ENCODE data around the gene SWSAP1. TPM values are rescaled to one million over a fixed set of nuclear protein-coding genes. Genes with fewer than 3 reads are reported as not detected.
A peak's percentile ranks its signal among the peaks of the same experiment; 100 is the strongest.
"Not testable (repeated sequence)": the region's sequence is repeated elsewhere in the genome, so short reads cannot be mapped to it uniquely, and the experiment has no call there.

The SWSAP1 gene
- total RNA-seq, 2 experiments from 2014 or later = 1.5 to 1.7 TPM

DNA sequence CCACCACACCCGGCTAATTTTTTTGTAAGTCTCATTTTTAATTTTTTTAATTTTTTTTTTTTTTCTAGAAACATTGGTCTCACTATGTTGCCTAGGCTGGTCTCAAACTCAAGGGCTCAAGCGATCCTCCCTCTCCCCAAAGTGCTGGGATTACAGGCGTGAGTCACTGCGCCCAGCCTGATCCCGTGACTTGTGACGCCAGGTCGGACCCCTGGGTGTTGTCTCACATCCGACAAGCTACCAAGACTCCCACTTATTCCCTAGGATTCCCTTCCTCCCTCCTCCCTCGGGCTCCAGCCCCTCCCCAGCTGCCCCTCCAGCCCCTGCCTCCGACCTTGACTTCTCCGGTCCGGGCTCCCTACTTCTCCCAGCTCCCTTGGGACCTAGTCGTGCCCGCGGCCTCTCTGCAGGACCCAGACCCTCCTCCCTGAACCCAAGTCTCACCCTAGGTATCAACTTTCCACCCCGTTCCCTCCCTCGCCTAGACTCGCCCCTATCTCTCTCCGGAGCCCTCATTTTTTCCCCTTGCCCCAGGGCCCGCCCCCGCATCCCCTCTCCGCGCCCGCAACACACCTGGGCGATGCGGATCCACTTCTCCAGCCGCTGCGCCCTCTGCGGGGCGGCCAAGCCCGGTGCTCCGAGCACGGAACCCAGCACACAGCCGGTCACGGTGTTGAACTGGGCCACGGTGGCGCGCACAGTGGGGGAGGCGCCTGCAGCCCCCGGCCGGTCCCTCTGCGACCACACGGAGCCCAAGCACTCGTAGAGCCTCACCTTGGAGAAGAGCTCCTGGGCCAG, 31.6 kb downstream of the SWSAP1 start:
- POLR2A ChIA-PET = interaction anchor here (1.1 kb wide), 1 partner anchor 10 kb away, joined by 3 read pairs; no protein-coding TSS in a partner anchor
- intact Hi-C loops (cut with micrococcal nuclease) = no loop called here

DNA sequence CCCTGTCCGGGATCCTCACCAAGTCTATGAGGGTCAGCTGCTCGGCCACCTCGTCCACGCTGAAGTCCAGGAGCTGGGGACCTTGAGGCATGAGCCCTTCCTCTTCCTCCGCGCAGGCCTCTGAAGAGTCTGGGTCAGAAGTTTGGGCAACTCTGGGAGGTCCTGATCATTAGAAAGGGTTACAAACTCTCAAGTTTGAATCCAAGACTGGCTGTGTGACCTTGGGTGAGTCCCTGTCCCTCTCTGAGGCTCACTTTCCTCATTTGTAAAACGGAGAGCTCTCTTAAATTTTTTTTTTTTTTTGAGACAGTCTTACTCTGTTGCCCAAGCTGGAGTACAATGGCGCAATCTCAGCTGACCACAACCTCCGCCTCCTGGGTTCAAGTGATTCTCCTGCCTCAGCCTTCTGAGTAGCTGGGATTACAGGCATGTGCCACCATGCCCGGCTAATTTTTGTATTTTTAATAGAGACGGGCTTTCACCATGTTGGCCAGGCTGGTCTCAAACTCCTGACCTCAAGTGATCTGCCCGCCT, 32.3 kb downstream of the SWSAP1 start:
- H3K27me3 Mint-ChIP-seq = peaks cover 11% of the 10 kb centered on the region
- H3K4me3 Mint-ChIP-seq; H3K9me3 Mint-ChIP-seq; DNase-seq; intact Hi-C loops (cut with micrococcal nuclease); H3K36me3 Mint-ChIP-seq; H3K27ac Mint-ChIP-seq; H3K4me1 Mint-ChIP-seq (ENCODE audit: low read depth): not testable (repeated sequence)
- POLR2A ChIA-PET = interaction anchor here (1.1 kb wide), 1 partner anchor 9 kb away, joined by 3 read pairs; no protein-coding TSS in a partner anchor
- CTCF ChIA-PET = interaction anchor here (0.7 to 1.5 kb wide), 2 partner anchors 25 to 29 kb away, joined by 3 to 4 read pairs; no protein-coding TSS in a partner anchor

More for the DNA sequence above, 31.6 kb downstream of the SWSAP1 start:
- H3K27me3 Mint-ChIP-seq = peaks cover 8% of the 10 kb centered on the region
- no peaks in the 10 kb centered on the region for H3K36me3 Mint-ChIP-seq
- CTCF ChIA-PET = interaction anchor here (0.7 to 1.5 kb wide), 3 partner anchors 29 to 114 kb away, joined by 3 to 4 read pairs (median 3); no protein-coding TSS in a partner anchor
- H3K9me3 Mint-ChIP-seq = no peaks in the 10 kb centered on the region
- no peaks in the 10 kb centered on the region for H3K4me1 Mint-ChIP-seq (ENCODE audit: low read depth)
- no peak overlapping the region for H3K27ac Mint-ChIP-seq
- peak; percentile 58 for DNase-seq
- H3K4me3 Mint-ChIP-seq = no peak overlapping the region

DNA sequence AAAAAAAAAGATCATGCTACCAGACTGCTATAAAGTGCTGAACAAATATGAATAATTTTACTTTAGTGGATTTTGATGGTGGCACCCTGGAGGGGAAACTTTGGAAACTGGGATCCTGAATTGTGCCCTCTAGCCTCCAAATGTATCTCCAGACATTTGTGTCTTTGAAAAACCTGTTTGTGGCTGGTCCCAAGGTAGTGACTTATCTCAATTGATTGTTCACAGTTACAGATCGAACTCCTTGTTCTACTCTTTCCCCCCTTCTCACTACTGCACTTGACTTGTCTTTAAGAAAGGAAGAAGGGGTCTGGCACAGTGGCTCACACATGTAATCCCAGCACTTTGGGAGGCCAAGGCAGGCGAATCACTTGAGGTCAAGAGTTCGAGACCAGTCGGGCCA, 34.1 kb downstream of the SWSAP1 start:
- intact Hi-C loops (cut with micrococcal nuclease) = no loop called here
- Mint-ChIP-seq H3K27ac (no peak overlapping the region), H3K4me1 (ENCODE audit: low read depth) (no peaks in the 10 kb centered on the region), H3K4me3 (no peak overlapping the region), H3K36me3 (no peaks in the 10 kb centered on the region), H3K9me3 (no peaks in the 10 kb centered on the region), H3K27me3 (peaks cover 11% of the 10 kb centered on the region)
- POLR2A ChIA-PET = no interaction called here
- no peak for DNase-seq
- CTCF ChIA-PET = no interaction called here

DNA sequence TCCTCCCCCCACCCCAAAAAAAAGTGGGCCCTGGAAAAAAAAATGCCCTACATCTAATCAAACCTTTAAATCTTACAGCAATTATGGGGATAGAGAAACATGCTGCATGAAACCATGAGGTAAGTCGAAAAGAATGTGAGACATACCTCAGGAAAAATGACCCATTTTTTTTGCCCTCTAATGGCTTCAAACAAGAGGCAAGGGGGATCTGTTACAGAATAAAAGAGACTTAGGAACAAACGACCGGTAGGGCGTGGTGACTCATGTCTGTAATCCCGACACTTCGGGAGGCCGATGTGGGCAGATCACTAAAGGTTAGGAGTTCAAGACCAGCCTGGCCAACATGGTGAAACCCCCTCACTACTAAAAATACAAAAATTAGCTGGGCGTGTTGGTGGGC, 36.2 kb downstream of the SWSAP1 start:
- Mint-ChIP-seq H3K36me3 (no peaks in the 10 kb centered on the region), H3K9me3 (no peaks in the 10 kb centered on the region), H3K27ac (no peak overlapping the region), H3K4me3 (no peak overlapping the region), H3K27me3 (peaks cover 11% of the 10 kb centered on the region), H3K4me1 (ENCODE audit: low read depth) (no peaks in the 10 kb centered on the region)
- intact Hi-C loops (cut with micrococcal nuclease) = no loop called here
- CTCF ChIA-PET = no interaction called here
- POLR2A ChIA-PET = no interaction called here
- no peak for DNase-seq

DNA sequence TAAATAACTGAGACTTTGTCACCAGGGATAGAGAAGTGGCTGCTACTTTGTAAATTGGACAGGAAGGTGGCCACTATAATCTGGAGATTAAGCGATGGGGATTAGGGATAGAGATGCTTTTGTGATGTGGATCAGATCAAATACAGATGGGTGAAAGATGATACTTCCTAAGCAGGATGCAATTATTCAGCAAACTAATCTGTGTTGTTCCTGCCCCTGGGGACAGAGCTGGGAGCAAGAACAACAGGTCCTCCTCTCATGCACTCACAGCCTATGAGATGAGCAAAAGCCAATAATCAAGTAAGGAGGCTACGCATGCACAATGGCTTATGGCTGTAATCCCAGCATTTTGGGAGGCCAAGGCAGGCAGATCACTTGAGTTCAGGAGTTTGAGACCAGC, 40.1 kb downstream of the SWSAP1 start:
- Mint-ChIP-seq H3K27me3 (peaks cover 19% of the 10 kb centered on the region), H3K4me3 (no peak overlapping the region), H3K36me3 (no peaks in the 10 kb centered on the region), H3K27ac (no peak overlapping the region), H3K9me3 (no peaks in the 10 kb centered on the region), H3K4me1 (ENCODE audit: low read depth) (peaks cover 5% of the 10 kb centered on the region)
- ChIA-PET POLR2A (no interaction called here), CTCF (no interaction called here)
- DNase-seq = no peak
- intact Hi-C loops (cut with micrococcal nuclease) = no loop called here

DNA sequence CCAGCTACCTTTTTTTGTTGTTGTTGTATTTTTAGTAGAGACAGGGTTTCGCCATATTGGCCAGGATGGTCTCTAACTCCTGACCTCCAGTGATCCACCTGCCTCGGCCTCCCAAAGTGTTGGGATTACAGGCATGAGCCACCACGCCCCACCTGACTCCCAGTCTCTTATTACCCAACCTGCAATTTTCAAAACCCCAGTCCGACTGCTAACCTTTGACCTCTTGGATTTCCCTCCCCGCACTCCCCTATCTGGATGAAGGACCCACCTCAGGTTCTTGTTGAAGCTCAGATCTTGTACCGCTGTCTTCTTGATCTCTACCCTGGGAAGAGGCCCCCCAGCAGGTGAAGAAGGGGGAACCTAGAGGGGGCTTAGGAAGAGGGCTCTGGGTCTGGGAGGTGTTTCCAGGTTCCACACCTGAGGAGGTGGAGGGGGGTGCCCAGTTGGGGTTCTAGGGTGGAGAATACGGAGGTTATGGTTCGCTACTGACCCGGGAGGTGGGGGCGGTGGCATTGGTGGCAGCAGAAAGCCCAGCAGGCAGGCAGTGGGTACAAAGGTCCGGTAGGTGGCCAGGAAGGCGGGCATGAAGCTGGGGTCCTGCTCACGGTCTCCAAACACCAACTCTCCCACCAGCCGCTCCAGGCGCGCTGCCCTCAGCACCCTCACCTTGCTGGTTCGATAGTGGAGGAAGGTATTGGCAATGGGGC, 42.0 kb downstream of the SWSAP1 start:
- H3K4me1 Mint-ChIP-seq (ENCODE audit: low read depth) = peaks cover 17% of the 10 kb centered on the region
- no peaks in the 10 kb centered on the region for H3K36me3 Mint-ChIP-seq
- peaks cover 26% of the 10 kb centered on the region for H3K27me3 Mint-ChIP-seq
- H3K9me3 Mint-ChIP-seq = no peaks in the 10 kb centered on the region
- DNase-seq = no peak
- no peak overlapping the region for H3K27ac Mint-ChIP-seq
- H3K4me3 Mint-ChIP-seq = no peak overlapping the region
- intact Hi-C loops (cut with micrococcal nuclease) = no loop called here
- ChIA-PET CTCF (interaction anchor here (1.0 kb wide), 1 partner anchor 35 kb away, joined by 3 read pairs; no protein-coding TSS in a partner anchor), POLR2A (interaction anchor here (0.7 kb wide), 1 partner anchor 10 kb away, joined by 3 read pairs; no protein-coding TSS in a partner anchor)

DNA sequence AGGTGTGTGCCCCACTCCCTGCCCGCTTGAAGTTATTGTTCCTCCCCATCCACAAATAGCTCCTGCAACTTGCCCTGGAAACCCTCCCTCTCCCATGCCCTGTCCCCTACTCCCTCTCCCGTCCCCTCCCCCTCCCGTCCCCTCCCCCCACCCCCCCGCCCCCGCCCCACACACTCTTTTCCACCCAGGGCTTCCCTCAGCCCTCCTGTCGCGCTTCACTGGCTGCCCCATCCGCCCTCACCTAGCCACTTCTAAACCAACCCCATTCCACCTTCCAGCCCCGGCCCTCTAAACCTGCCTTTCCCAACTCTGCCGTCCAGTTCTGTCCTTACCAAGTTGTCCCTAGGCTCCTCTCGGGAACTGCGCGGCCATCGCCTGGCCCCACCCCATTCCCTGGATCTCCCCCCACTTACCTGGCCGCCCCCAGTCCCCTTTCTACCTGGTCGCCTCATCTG, 43.7 kb downstream of the SWSAP1 start:
- Mint-ChIP-seq H3K27me3 (peaks cover 38% of the 10 kb centered on the region), H3K9me3 (no peaks in the 10 kb centered on the region), H3K4me3 (no peak overlapping the region), H3K27ac (no peak overlapping the region), H3K36me3 (no peaks in the 10 kb centered on the region), H3K4me1 (ENCODE audit: low read depth) (peaks cover 30% of the 10 kb centered on the region)
- intact Hi-C loops (cut with micrococcal nuclease) = no loop called here
- no peak for DNase-seq
- ChIA-PET POLR2A (no interaction called here), CTCF (no interaction called here)

DNA sequence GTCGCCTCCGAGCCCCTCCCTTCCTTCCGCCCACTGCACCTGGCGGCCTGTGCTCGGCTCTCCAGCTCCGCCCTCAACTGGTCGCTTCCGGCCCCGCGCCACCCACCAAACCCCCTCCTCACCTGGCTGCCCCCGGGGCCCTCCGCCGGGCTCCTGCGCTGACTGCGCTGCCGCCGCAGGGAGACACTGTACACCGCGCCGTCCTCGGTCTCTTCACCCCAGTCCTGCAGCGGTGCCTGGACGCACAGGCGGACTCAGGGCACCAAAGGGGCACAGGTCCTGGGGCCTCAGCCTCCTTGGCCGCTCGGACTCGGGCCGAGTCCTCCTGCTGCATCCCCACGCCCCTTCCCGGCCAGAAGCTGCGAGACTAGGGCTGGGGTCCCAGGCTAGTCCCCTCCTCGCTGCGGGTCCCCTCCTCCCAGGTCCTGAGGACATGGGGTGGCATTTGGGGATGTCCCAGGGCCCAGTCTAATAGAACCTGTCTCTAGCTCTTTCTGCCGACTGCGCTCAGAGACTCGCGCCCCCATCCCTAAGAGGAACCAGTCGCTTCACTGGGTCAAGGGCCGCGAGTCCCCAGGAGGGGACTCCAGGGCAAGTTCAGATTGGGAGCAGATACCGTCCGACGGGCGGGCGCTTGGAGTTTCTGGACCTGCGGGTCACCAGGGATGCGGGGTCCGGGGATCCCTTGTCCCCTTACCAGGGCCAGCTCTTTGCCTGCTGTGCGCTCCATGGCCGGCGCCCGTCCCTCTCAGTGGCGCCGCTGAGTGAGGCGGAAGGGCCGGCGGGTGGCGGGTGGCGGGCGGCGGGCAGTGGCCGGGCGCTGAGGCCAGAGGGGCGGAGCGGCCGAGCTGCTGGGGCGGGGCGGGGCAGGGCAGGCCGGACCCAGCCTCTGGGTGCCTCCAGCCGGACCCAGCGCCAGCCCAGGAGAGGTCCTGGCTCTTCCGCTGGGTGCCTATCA, 44.4 kb downstream of the SWSAP1 start, which contains the start of gene RGL3:
TSS of gene RGL3 (minus strand) at position 766 of the 958 bp plus-strand sequence. CDS start at position 730, 36 bp downstream.
- no peak for DNase-seq
- no peaks in the 10 kb centered on the region for H3K36me3 Mint-ChIP-seq
- no peaks in the 10 kb centered on the region for H3K9me3 Mint-ChIP-seq
- intact Hi-C loops (cut with micrococcal nuclease) = no loop called here
- ChIA-PET POLR2A (interaction anchor here (0.6 to 1.0 kb wide), 2 partner anchors 64 to 284 kb away, joined by 3 read pairs; no protein-coding TSS in a partner anchor), CTCF (interaction anchor here (1.9 kb wide), 1 partner anchor 64 kb away, joined by 4 read pairs; no protein-coding TSS in a partner anchor)
- H3K27me3 Mint-ChIP-seq = peaks cover 45% of the 10 kb centered on the region
- H3K27ac Mint-ChIP-seq = no peak within 1 kb of the TSS
- H3K4me1 Mint-ChIP-seq (ENCODE audit: low read depth) = peaks cover 38% of the 10 kb centered on the region
- H3K4me3 Mint-ChIP-seq = no peak within 1 kb of the TSS

DNA sequence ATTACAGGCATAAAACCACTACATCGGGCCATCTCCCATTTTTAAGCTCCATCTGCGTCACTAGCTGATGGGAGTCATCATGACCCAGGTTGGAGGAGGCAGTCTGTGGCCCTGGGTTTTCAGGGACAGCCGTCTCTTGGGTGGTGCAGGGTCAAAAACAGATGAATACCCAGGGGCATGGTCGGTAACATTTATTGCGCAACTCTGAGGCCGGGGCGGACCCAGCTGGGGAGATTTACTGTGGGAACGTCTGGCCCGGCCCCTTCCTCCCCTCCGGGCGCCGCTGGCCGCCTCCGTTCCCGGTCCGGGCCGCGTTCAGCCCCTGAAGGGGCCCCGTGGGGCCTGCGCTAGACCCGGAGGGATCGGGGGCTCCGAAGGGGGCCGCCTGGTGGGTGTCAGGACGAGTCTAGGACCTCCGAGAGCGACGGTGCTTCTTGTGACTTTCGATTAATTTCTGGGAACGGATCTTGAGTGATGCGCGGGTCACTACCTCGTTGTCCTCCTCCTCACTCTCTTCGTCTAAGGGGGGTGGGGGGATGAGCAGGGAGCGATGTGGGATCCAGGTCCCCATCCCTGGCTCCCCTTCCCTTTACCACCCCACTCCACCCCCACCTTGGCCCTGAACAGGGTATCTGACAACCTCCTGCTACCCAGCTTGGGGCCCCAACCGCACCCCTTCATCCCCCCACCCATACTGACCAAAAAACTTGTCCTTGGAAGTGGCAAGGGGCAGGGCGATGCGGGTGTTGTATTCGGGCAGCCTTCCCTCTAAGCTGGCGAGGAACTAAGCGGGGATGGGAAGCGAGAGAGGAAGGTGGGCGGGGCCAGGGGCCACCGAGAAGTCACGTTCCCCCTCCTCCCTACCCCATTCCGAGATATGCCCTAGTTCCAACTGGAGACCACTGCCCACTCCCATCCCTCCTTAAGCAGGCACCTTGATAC, 46.2 kb downstream of the SWSAP1 start:
- Mint-ChIP-seq H3K4me3 (peak overlapping the region; percentile 62), H3K36me3 (no peaks in the 10 kb centered on the region), H3K9me3 (no peaks in the 10 kb centered on the region), H3K4me1 (ENCODE audit: low read depth) (peaks cover 39% of the 10 kb centered on the region), H3K27ac (no peak overlapping the region), H3K27me3 (peaks cover 48% of the 10 kb centered on the region)
- intact Hi-C loops (cut with micrococcal nuclease) = no loop called here
- DNase-seq = no peak
- ChIA-PET POLR2A (interaction anchor here (1.0 to 1.2 kb wide), 3 partner anchors 46 to 74 kb away, joined by 3 read pairs; partner anchors contain the start of genes CCDC159, SWSAP1 and TMEM205), CTCF (interaction anchor here (0.5 to 3.1 kb wide), 6 partner anchors 14 to 62 kb away, joined by 3 to 20 read pairs (median 6); partner anchors contain the start of genes ODAD3 and PRKCSH)

DNA sequence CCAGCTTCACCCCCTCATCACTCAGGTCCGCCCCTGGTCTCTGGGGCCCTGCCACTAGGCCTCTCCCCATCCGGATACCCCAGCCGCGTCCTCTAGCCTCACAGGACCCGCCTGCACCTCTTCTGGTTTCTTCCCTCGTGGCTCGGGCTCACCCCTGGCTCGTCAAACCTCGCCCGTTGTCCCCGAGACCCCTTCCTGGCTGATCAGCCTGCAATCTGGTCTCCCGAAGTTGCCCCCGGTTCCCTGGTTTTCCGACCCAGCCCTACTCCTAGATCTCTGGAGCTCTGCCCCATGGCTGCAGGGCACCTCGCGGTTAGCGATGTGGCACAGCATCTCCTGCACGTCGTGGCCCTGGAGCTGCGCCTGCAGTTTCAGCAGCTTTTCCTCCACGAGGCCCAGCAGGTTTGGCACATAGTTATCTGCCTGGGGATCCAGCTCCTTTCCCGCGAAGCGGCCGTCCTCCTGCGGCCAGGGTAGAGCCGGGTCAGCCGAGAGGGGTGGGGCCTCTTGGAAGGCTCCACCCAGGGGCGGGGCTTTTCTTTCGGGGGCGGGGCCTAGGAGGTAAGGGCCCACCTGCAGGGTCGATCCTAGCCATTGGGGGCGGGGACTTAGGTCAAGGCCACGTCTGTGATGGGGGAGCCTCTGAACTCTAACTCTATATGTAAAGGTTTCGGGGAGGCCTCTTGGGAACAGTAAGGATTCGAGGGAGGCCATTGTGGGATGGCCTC, 47.1 kb downstream of the SWSAP1 start:
- DNase-seq = peak; percentile 67
- ChIA-PET CTCF (interaction anchor here (1.0 to 3.1 kb wide), 7 partner anchors 9 to 61 kb away, joined by 3 to 20 read pairs (median 5); partner anchors contain the start of genes EPOR, ODAD3 and PRKCSH), POLR2A (interaction anchor here (1.0 kb wide), 1 partner anchor 75 kb away, joined by 3 read pairs; the partner anchor contains the start of genes CCDC159 and TMEM205)
- intact Hi-C loops (cut with micrococcal nuclease) = loop anchor here (1.0 kb wide), 1 partner anchor 14 kb away; the partner anchor contains the start of genes ODAD3 and PRKCSH
- H3K9me3 Mint-ChIP-seq = no peaks in the 10 kb centered on the region
- peaks cover 39% of the 10 kb centered on the region for H3K4me1 Mint-ChIP-seq (ENCODE audit: low read depth)
- no peaks in the 10 kb centered on the region for H3K36me3 Mint-ChIP-seq
- H3K4me3 Mint-ChIP-seq = peak overlapping the region; percentile 62
- H3K27me3 Mint-ChIP-seq = peaks cover 47% of the 10 kb centered on the region
- no peak overlapping the region for H3K27ac Mint-ChIP-seq

Measured in activated CD4-positive, alpha-beta memory T cell treated with anti-CD3 and anti-CD28 coated beads for 36 hours (primary cell).